HG03571 (cell line): ENCODE data around the gene RIN3.

Source experiments
- ATAC-seq: cut with Tn5 transposase; IDR thresholded peaks from one replicate; pipeline ENCODE4 v1.9.1; 2021; ENCODE audit not compliant: unreplicated experiment

The RIN3 gene

GRCh38 chr14:92484132-92484823 is 29.3 kb upstream of the RIN3 start:
- no peak for ATAC-seq

- no peak for ATAC-seq
Observed at GRCh38 chr14:92486881-92487280, 26.7 kb upstream of the RIN3 start.

- no peak for ATAC-seq
Observed at GRCh38 chr14:92487513-92488133, 26.0 kb upstream of the RIN3 start.

- ATAC-seq: no peak
Observed at GRCh38 chr14:92489394-92490238, 24.0 kb upstream of the RIN3 start.

GRCh38 chr14:92490239-92490959 is 23.2 kb upstream of the RIN3 start:
- ATAC-seq: no peak

- no peak for ATAC-seq
Observed at GRCh38 chr14:92491782-92492181, 21.8 kb upstream of the RIN3 start.

- ATAC-seq: no peak
Observed at GRCh38 chr14:92492258-92492657, 21.3 kb upstream of the RIN3 start.

- ATAC-seq: no peak
Observed at GRCh38 chr14:92493024-92493423, 20.6 kb upstream of the RIN3 start.

- ATAC-seq: no peak
Observed at GRCh38 chr14:92493492-92493891, 20.1 kb upstream of the RIN3 start.

- ATAC-seq: no peak
Observed at GRCh38 chr14:92494512-92494911, 19.1 kb upstream of the RIN3 start.

- ATAC-seq: no peak
Observed at GRCh38 chr14:92495027-92495426, 18.6 kb upstream of the RIN3 start.

GRCh38 chr14:92496191-92496857 is 17.3 kb upstream of the RIN3 start:
- ATAC-seq: no peak

GRCh38 chr14:92497391-92497790 is 16.2 kb upstream of the RIN3 start:
- ATAC-seq: no peak

GRCh38 chr14:92499234-92499633 is 14.3 kb upstream of the RIN3 start:
- no peak for ATAC-seq

GRCh38 chr14:92500491-92500941 is 13.1 kb upstream of the RIN3 start:
- no peak for ATAC-seq

GRCh38 chr14:92501891-92502351 is 11.7 kb upstream of the RIN3 start:
- no peak for ATAC-seq

- no peak for ATAC-seq
Observed at GRCh38 chr14:92502541-92503286, 10.9 kb upstream of the RIN3 start.

GRCh38 chr14:92503756-92504491 is 9.7 kb upstream of the RIN3 start:
- ATAC-seq: no peak

- no peak for ATAC-seq
Observed at GRCh38 chr14:92505826-92506225, 7.8 kb upstream of the RIN3 start.
